Measurements from ENCODE around the gene PRR7. TPM values are rescaled to one million over a fixed set of nuclear protein-coding genes. Genes with fewer than 3 reads are reported as not detected.

The PRR7 gene
- total RNA-seq, 1 experiment from 2014 or later: 40.6 TPM

DNA sequence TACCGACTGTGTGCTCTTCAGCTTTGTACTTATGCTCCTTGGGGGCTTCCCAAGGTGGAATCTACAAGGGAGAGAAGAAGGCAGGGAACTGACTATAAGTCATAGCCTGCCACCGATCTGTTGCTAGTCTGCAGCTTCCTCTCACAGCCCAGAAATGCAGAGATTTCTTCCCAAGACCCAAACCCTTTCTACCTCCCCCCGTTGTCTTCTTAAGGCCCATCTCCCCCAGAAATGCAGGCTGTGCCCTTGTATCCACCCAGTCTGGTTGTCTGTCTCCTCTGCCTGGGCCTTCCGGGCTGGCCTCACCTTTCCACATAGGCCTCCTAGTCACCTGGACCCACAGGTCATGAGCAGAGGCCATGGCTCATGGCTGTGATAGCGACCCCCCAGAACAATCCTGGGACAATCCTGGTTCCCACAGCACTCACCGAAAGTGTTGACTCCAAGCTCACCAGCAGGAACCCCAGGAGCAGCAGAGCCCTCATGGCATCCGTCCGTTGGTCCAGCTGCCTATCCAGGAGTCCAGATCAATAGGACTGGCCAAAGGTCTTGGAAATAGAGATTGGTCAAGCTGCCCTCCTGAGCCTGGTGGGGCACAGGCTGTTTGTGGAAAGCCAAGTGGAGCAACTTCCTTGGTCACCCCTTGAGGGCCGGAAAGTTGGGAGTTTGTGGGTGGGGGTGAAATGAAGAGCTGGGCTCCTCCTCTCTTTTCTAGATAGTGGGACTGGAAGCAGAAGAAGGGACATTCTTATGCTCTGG, 37.4 kb upstream of the PRR7 start, which contains the start of gene F12:
Gene F12, minus strand, starts transcription at position 522 of the 759 bp plus-strand sequence. Its CDS starts 37 bp downstream, at position 485.
- TF ChIP-seq EZH2 (IDR thresholded peaks at IDR 0.05; ENCODE audit: low read length, unreplicated experiment) (no peak), EZH2phosphoT487 (IDR thresholded peaks at IDR 0.05; ENCODE audit: borderline replicate concordance, low read length) (no peak), CTCF (conservative IDR thresholded peaks at IDR 0.05; ENCODE audit: low read depth, low read length) (no peak)
- Histone ChIP-seq H3K27ac (ENCODE audit: low read length) (no peak within 1 kb of the TSS), H4K20me1 (ENCODE audit: low read length) (no peaks in the 10 kb centered on the region), H3F3A (ENCODE audit: low read length, unreplicated experiment) (no peaks in the 10 kb centered on the region), H3K4me2 (ENCODE audit: low read length) (no peak within 1 kb of the TSS), H2AFZ (ENCODE audit: low read length) (no peak within 1 kb of the TSS), H3K36me3 (ENCODE audit: low read depth, low read length) (no peaks in the 10 kb centered on the region), H3K4me3 (ENCODE audit: low read length) (no peak within 1 kb of the TSS), H3K79me2 (ENCODE audit: low read length) (no peaks in the 10 kb centered on the region), H3K9me2 (replicated peaks; ENCODE audit: low read length) (no peaks in the 10 kb centered on the region), H3K9me3 (ENCODE audit: low read length) (no peaks in the 10 kb centered on the region), H3K27me3 (ENCODE audit: low read length) (no peaks in the 10 kb centered on the region), H3K4me1 (ENCODE audit: insufficient read depth, low read length) (peaks cover 7% of the 10 kb centered on the region; the same call in 1 of the 2 replicates), H3K9ac (ENCODE audit: low read length) (no peak within 1 kb of the TSS)
- intact Hi-C loops (cut with micrococcal nuclease): no loop called here
- ChIA-PET POLR2A (ENCODE audit: unreplicated experiment) (no interaction called here), CTCF (no interaction called here)
- ATAC-seq (no peak), DNase-seq (no peak)
- no TSS peak for BruUV-seq (replicated peaks)

DNA sequence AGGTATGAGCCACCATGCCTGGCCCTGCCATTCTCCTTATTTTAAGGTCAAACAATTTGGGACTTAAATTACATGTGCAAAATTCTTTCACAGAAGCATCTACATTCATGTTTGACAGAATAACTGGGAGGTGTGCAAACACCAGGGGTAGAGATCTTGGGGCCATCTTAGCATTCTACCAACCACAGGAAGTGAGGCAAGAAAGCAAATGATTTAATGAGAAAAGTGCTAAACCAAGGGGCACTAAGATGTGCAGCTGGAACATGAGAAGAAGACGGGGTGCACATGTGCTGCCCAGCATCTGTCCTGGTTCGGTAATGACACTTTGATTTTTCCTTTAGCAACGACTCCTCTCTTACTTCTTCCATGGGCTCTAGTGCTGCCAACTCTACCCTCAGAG, 36.0 kb upstream of the PRR7 start:
- no peaks in the 10 kb centered on the region for H3K79me2 ChIP-seq (ENCODE audit: low read length)
- ChIA-PET POLR2A (ENCODE audit: unreplicated experiment) (no interaction called here), CTCF (no interaction called here)
- H3K27me3 ChIP-seq (ENCODE audit: low read length): no peaks in the 10 kb centered on the region
- ATAC-seq (no peak), DNase-seq (no peak)
- no peaks in the 10 kb centered on the region for H3K9me3 ChIP-seq (ENCODE audit: low read length)
- TF ChIP-seq EZH2phosphoT487 (IDR thresholded peaks at IDR 0.05; ENCODE audit: borderline replicate concordance, low read length) (no peak), EZH2 (IDR thresholded peaks at IDR 0.05; ENCODE audit: low read length, unreplicated experiment) (no peak), CTCF (conservative IDR thresholded peaks at IDR 0.05; ENCODE audit: low read depth, low read length) (no peak)
- no peaks in the 10 kb centered on the region for H4K20me1 ChIP-seq (ENCODE audit: low read length)
- intact Hi-C loops (cut with micrococcal nuclease): no loop called here
- H3K36me3 ChIP-seq (ENCODE audit: low read depth, low read length): no peaks in the 10 kb centered on the region
- H3K9me2 ChIP-seq (replicated peaks; ENCODE audit: low read length): no peaks in the 10 kb centered on the region
- no peaks in the 10 kb centered on the region for H3F3A ChIP-seq (ENCODE audit: low read length, unreplicated experiment)
- BruUV-seq (replicated peaks): no TSS peak
- no peaks in the 10 kb centered on the region for H3K4me1 ChIP-seq (ENCODE audit: insufficient read depth, low read length)
- no peak overlapping the region for H3K9ac ChIP-seq (ENCODE audit: low read length)
- no peak overlapping the region for H3K4me2 ChIP-seq (ENCODE audit: low read length)
- H3K27ac ChIP-seq (ENCODE audit: low read length): no peak overlapping the region
- no peak overlapping the region for H3K4me3 ChIP-seq (ENCODE audit: low read length)
- no peak overlapping the region for H2AFZ ChIP-seq (ENCODE audit: low read length)

DNA sequence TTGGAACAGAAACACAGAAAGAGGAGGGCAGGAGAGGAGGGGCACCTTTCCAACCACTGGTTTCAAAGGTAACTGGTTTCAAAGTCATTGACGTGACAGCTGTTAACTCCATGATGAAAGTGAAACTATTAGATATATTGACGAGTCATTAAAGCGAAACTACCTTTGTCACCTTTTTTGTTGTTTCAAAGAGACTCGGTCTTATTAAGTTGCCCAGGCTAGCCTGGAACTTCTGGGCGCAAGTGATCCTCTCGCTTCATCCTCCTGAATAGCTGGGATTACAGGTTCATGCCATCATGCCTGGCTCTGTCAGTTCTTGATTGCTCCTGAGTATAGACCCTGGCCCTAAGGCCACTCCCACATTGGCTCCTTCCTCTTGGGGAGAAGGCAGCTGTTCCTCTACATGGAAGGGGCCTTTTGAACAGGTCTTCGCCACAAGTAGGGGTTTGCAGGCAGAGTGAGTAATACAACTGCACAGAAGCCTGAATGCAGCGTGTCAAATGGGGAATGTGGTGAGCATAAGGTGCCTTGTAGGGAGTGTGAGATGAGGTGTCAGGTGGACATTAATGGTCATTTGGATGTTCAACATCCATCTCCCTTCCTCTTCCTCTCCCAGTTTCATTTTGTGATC, 33.9 kb upstream of the PRR7 start:
- DNase-seq (no peak), ATAC-seq (no peak)
- ChIA-PET CTCF (no interaction called here), POLR2A (ENCODE audit: unreplicated experiment) (no interaction called here)
- H3K4me2 ChIP-seq (ENCODE audit: low read length): no peak overlapping the region
- TF ChIP-seq EZH2phosphoT487 (IDR thresholded peaks at IDR 0.05; ENCODE audit: borderline replicate concordance, low read length) (no peak), EZH2 (IDR thresholded peaks at IDR 0.05; ENCODE audit: low read length, unreplicated experiment) (no peak), CTCF (conservative IDR thresholded peaks at IDR 0.05; ENCODE audit: low read depth, low read length) (no peak)
- intact Hi-C loops (cut with micrococcal nuclease): no loop called here
- H3K4me1 ChIP-seq (ENCODE audit: insufficient read depth, low read length): no peaks in the 10 kb centered on the region
- H3F3A ChIP-seq (ENCODE audit: low read length, unreplicated experiment): no peaks in the 10 kb centered on the region
- no peaks in the 10 kb centered on the region for H3K79me2 ChIP-seq (ENCODE audit: low read length)
- no peak overlapping the region for H3K4me3 ChIP-seq (ENCODE audit: low read length)
- no peaks in the 10 kb centered on the region for H3K27me3 ChIP-seq (ENCODE audit: low read length)
- no peak overlapping the region for H2AFZ ChIP-seq (ENCODE audit: low read length)
- no peaks in the 10 kb centered on the region for H3K9me3 ChIP-seq (ENCODE audit: low read length)
- no TSS peak for BruUV-seq (replicated peaks)
- H3K9ac ChIP-seq (ENCODE audit: low read length): no peak overlapping the region
- no peaks in the 10 kb centered on the region for H3K36me3 ChIP-seq (ENCODE audit: low read depth, low read length)
- no peaks in the 10 kb centered on the region for H4K20me1 ChIP-seq (ENCODE audit: low read length)
- H3K27ac ChIP-seq (ENCODE audit: low read length): no peak overlapping the region
- no peaks in the 10 kb centered on the region for H3K9me2 ChIP-seq (replicated peaks; ENCODE audit: low read length)
